IMR-90 (cell line): ENCODE results near the gene TPPP.
"Not testable (repeated sequence)": the region's sequence is repeated elsewhere in the genome, so short reads cannot be mapped to it uniquely, and the experiment has no call there.

Experiments used
- RAD21 ChIP-seq: IDR thresholded peaks from 2 replicates; pipeline ENCODE4 v1.6.1; 2012; ENCODE audit warnings: low read length, improper control_type of control experiment
- SMC3 ChIP-seq: fragments of 150-350 bp; IDR thresholded peaks from 2 replicates; pipeline ENCODE4 v1.6.1; 2016; ENCODE audit warnings: low read depth, mild to moderate bottlenecking, antibody characterized with exemption, low read length, moderate library complexity
- USF2 ChIP-seq: fragments of 150-350 bp; IDR thresholded peaks from 2 replicates; pipeline ENCODE4 v1.6.1; 2017; ENCODE audit warnings: mild to moderate bottlenecking, antibody characterized with exemption, low read length, low read depth

- TF ChIP-seq SMC3, USF2, RAD21: not testable (repeated sequence)
These were observed 7.0 kb downstream of the TPPP start for GRCh38 chr5:686172-686523.
